GM23338 (cell line): ENCODE results near the gene COL24A1. TPM values are rescaled to one million over a fixed set of nuclear protein-coding genes. Genes with fewer than 3 reads are reported as not detected.

Experiments used
- ATAC-seq: fragments of 200-7000 bp; cut with Tn5 transposase; 3 replicates; pipeline ENCODE4 v1.9.1; 2020
- DNase-seq: peaks from one replicate; pipeline ENCODE4 v3.0.0-alpha.2; 2015; ENCODE audit warnings: low spot score
- H2AFZ ChIP-seq: fragments of 200-600 bp; sonication (generic); 2 replicates; pipeline ENCODE4 v1.8.0; 2016; ENCODE audit warnings: antibody characterized with exemption, mild to moderate bottlenecking, moderate library complexity
- H3F3A ChIP-seq: fragments of 200-600 bp; sonication (generic); replicated peaks from 2 replicates; pipeline ENCODE4 v1.8.0; 2017; ENCODE audit warnings: antibody characterized with exemption, mixed run types, low read depth
- H3K27ac ChIP-seq: fragments of 200-600 bp; sonication (generic); 2 replicates; pipeline ENCODE4 v1.6.1; 2016; ENCODE audit warnings: low read depth
- H3K27me3 ChIP-seq: fragments of 200-600 bp; sonication (generic); 2 replicates; pipeline ENCODE4 v1.8.0; 2016; ENCODE audit warnings: mild to moderate bottlenecking, mixed run types, moderate library complexity; ENCODE audit not compliant: insufficient read depth
- H3K36me3 ChIP-seq: fragments of 200-600 bp; sonication (generic); 2 replicates; pipeline ENCODE4 v1.8.0; 2016; ENCODE audit warnings: mild to moderate bottlenecking; ENCODE audit not compliant: insufficient read depth
- H3K4me1 ChIP-seq: fragments of 200-600 bp; sonication (generic); 2 replicates; pipeline ENCODE4 v1.8.0; 2016; ENCODE audit warnings: mild to moderate bottlenecking, moderate library complexity; ENCODE audit not compliant: insufficient read depth
- H3K4me2 ChIP-seq: fragments of 200-600 bp; sonication (generic); 2 replicates; pipeline ENCODE4 v1.7.1; 2017; ENCODE audit warnings: mixed run types
- H3K4me3 ChIP-seq: fragments of 200-600 bp; sonication (generic); 2 replicates; pipeline ENCODE4 v1.6.1; 2016; ENCODE audit warnings: mixed run types
- H3K79me2 ChIP-seq: fragments of 200-600 bp; sonication (generic); replicated peaks from 2 replicates; pipeline ENCODE4 v1.8.0; 2017; ENCODE audit warnings: mild to moderate bottlenecking; ENCODE audit not compliant: insufficient read depth
- H3K9me2 ChIP-seq: fragments of 200-600 bp; sonication (generic); 2 replicates; pipeline ENCODE4 v1.8.0; 2017; ENCODE audit not compliant: insufficient read depth
- H4K20me1 ChIP-seq: fragments of 200-600 bp; sonication (generic); replicated peaks from 2 replicates; pipeline ENCODE4 v1.8.0; 2017; ENCODE audit warnings: mild to moderate bottlenecking; ENCODE audit not compliant: insufficient read depth
- H3K27ac Mint-ChIP-seq: 2 replicates; pipeline ENCODE4 v1.8.0; 2020; ENCODE audit warnings: inconsistent platforms, mild to moderate bottlenecking, moderate library complexity, mixed read lengths
- H3K27me3 Mint-ChIP-seq: 3 replicates; pipeline ENCODE4 v1.8.0; 2022; ENCODE audit warnings: low read depth, mild to moderate bottlenecking, moderate library complexity, mixed read lengths, inconsistent platforms; ENCODE audit not compliant: insufficient read depth, poor library complexity
- H3K36me3 Mint-ChIP-seq: 3 replicates; pipeline ENCODE4 v1.8.0; 2021; ENCODE audit warnings: low read depth, mild to moderate bottlenecking, inconsistent platforms, moderate library complexity, mixed read lengths
- H3K4me1 Mint-ChIP-seq: 3 replicates; pipeline ENCODE4 v1.8.0; 2020; ENCODE audit warnings: mild to moderate bottlenecking, inconsistent platforms, mixed read lengths
- H3K4me3 Mint-ChIP-seq: 3 replicates; pipeline ENCODE4 v1.8.0; 2021; ENCODE audit warnings: moderate library complexity, mild to moderate bottlenecking, inconsistent platforms, mixed read lengths
- H3K9me3 Mint-ChIP-seq: 3 replicates; pipeline ENCODE4 v1.8.0; 2020; ENCODE audit warnings: moderate library complexity, mild to moderate bottlenecking, inconsistent platforms, mixed read lengths
- CREB1 ChIP-seq: fragments of 250-450 bp; sonication (Bioruptor Pico); IDR thresholded peaks from 2 replicates; pipeline ENCODE4 v1.5.0; 2020; ENCODE audit warnings: low read depth, mild to moderate bottlenecking, moderate library complexity
- CTCF ChIP-seq, 2 experiments: fragments of 200-600 bp in 1 of 2; sonication (generic) in 1 of 2; conservative IDR thresholded peaks; 2 replicates each; pipeline versions ENCODE4 v1.5.1 to v1.6.1; 2016 to 2017; ENCODE audit warnings: antibody characterized with exemption in 2 of 2, low read depth in 2 of 2, mild to moderate bottlenecking in 2 of 2, moderate library complexity in 1 of 2
- EZH2 ChIP-seq: fragments of 200-600 bp; sonication (generic); IDR thresholded peaks from one replicate; pipeline ENCODE4 v1.8.0; 2017; ENCODE audit warnings: antibody characterized with exemption, mild to moderate bottlenecking, low read depth; ENCODE audit not compliant: unreplicated experiment
- EZH2phosphoT487 ChIP-seq: fragments of 200-600 bp; sonication (generic); IDR thresholded peaks from one replicate; pipeline ENCODE4 v1.8.1; 2018; ENCODE audit warnings: antibody characterized with exemption; ENCODE audit not compliant: unreplicated experiment
- NANOG ChIP-seq: IDR thresholded peaks from 2 replicates; pipeline ENCODE4 v1.6.1; 2016; ENCODE audit warnings: antibody characterized with exemption, borderline replicate concordance
- POLR2AphosphoS5 ChIP-seq: IDR thresholded peaks from 2 replicates; pipeline ENCODE4 v1.6.1; 2016; ENCODE audit warnings: antibody characterized with exemption, low read depth
- REST ChIP-seq: IDR thresholded peaks from one replicate; pipeline ENCODE4 v1.6.1; 2018; ENCODE audit warnings: antibody characterized with exemption; ENCODE audit not compliant: unreplicated experiment
- STAT1 ChIP-seq: IDR thresholded peaks from one replicate; pipeline ENCODE4 v1.6.1; 2016; ENCODE audit warnings: antibody characterized with exemption; ENCODE audit not compliant: unreplicated experiment
- ZNF331 ChIP-seq: fragments of 250-450 bp; sonication (Bioruptor Pico); IDR thresholded peaks from 2 replicates; pipeline ENCODE4 v1.5.0; 2020; ENCODE audit warnings: low read depth, mild to moderate bottlenecking, moderate library complexity
- polyA plus RNA-seq: library from polyadenylated mRNA; unstranded; fragments of >200 nt; fragmentation: Nextera tagmentation; extraction: Ambion mirVana; gene quantifications from 2 replicates; pipeline ENCODE4 v1.2.1, GENCODE V29; 2016
- total RNA-seq: library from RNA; depleted of rRNA; stranded (reverse); fragments of >200 nt; shearing (Covaris generic); gene quantifications from 2 replicates; pipeline ENCODE4 v1.2.3, GENCODE V29; 2014

Gene COL24A1
- total and polyA plus RNA-seq, 2 experiments from 2014 or later = 1.2 to 2.1 TPM

- no peak for TF ChIP-seq CTCF (conservative IDR thresholded peaks at IDR 0.05; ENCODE audit: low read depth in 2 of 2)
- no peak for TF ChIP-seq POLR2AphosphoS5
- no peak for TF ChIP-seq CREB1
- TF ChIP-seq ZNF331 (CRISPR knock-in tag) = no peak
- no peak for TF ChIP-seq REST
- TF ChIP-seq STAT1 = no peak
- TF ChIP-seq EZH2 = no peak
- TF ChIP-seq EZH2phosphoT487 = no peak
Measured at GRCh38 chr1:85976516-85977205, 179.9 kb downstream of the COL24A1 start (continued).

- H3K27ac ChIP-seq = no peak overlapping the region
- peak; percentile 80 for DNase-seq
- no peaks in the 10 kb centered on the region for H3K9me3 Mint-ChIP-seq
- peaks cover 17% of the 10 kb centered on the region for H3K4me1 ChIP-seq
- H2AFZ ChIP-seq = peak overlapping the region; percentile 48
- H3K4me3 Mint-ChIP-seq = no peak overlapping the region
- no peaks in the 10 kb centered on the region for H3K36me3 Mint-ChIP-seq
- ATAC-seq = peak; percentile 98
- H3K27me3 ChIP-seq = no peaks in the 10 kb centered on the region
- peaks cover 20% of the 10 kb centered on the region for H3K4me1 Mint-ChIP-seq
- no peaks in the 10 kb centered on the region for H3K79me2 ChIP-seq
- TF ChIP-seq POLR2AphosphoS5 (no peak), ZNF331 (CRISPR knock-in tag) (peak; percentile 28; the same call in 1 of the 2 replicates), STAT1 (no peak), NANOG (no peak)
- H3K9me2 ChIP-seq = no peaks in the 10 kb centered on the region
- H3F3A ChIP-seq = no peaks in the 10 kb centered on the region
- H4K20me1 ChIP-seq = no peaks in the 10 kb centered on the region
- H3K27ac Mint-ChIP-seq = no peak overlapping the region
- H3K4me3 ChIP-seq = no peak overlapping the region
- H3K27me3 Mint-ChIP-seq = peaks cover 3% of the 10 kb centered on the region
- H3K4me2 ChIP-seq = peak overlapping the region; percentile 30; the same call in 1 of the 2 replicates
- H3K36me3 ChIP-seq = no peaks in the 10 kb centered on the region
Measured at GRCh38 chr1:85975912-85976371, 180.6 kb downstream of the COL24A1 start.
